Measurements from ENCODE around the gene DUS1L.

DUS1L gene

GRCh38 chr17:82083533-82084359 is 18.1 kb upstream of the DUS1L start:
- Histone ChIP-seq H3K36me3 (ENCODE audit: control insufficient read depth, insufficient read depth, low read length) (peaks cover 20% of the 10 kb centered on the region), H3K27me3 (ENCODE audit: control insufficient read depth, insufficient read depth, low read length) (no peaks in the 10 kb centered on the region), H3K4me1 (ENCODE audit: control insufficient read depth, insufficient read depth, low read length) (no peaks in the 10 kb centered on the region), H3K4me3 (ENCODE audit: low read length) (no peak overlapping the region), H3K9me3 (ENCODE audit: control insufficient read depth, low read length) (no peaks in the 10 kb centered on the region), H3K9ac (ENCODE audit: low read length) (no peak overlapping the region)

- Histone ChIP-seq H3K9ac (ENCODE audit: low read length) (no peak overlapping the region), H3K27me3 (ENCODE audit: control insufficient read depth, insufficient read depth, low read length) (no peaks in the 10 kb centered on the region), H3K36me3 (ENCODE audit: control insufficient read depth, insufficient read depth, low read length) (peaks cover 13% of the 10 kb centered on the region), H3K9me3 (ENCODE audit: control insufficient read depth, low read length) (no peaks in the 10 kb centered on the region), H3K4me1 (ENCODE audit: control insufficient read depth, insufficient read depth, low read length) (no peaks in the 10 kb centered on the region), H3K4me3 (ENCODE audit: low read length) (no peak overlapping the region)
Measured at GRCh38 chr17:82083009-82083408, 17.4 kb upstream of the DUS1L start.

GRCh38 chr17:82082456-82082855 is 16.9 kb upstream of the DUS1L start:
- Histone ChIP-seq H3K27me3 (ENCODE audit: control insufficient read depth, insufficient read depth, low read length) (no peaks in the 10 kb centered on the region), H3K36me3 (ENCODE audit: control insufficient read depth, insufficient read depth, low read length) (peaks cover 8% of the 10 kb centered on the region), H3K4me1 (ENCODE audit: control insufficient read depth, insufficient read depth, low read length) (no peaks in the 10 kb centered on the region), H3K9me3 (ENCODE audit: control insufficient read depth, low read length) (no peaks in the 10 kb centered on the region), H3K4me3 (ENCODE audit: low read length) (no peak overlapping the region), H3K9ac (ENCODE audit: low read length) (no peak overlapping the region)

GRCh38 chr17:82081966-82082365 is 16.4 kb upstream of the DUS1L start:
- H3K9ac ChIP-seq (ENCODE audit: low read length): no peak overlapping the region
- H3K27me3 ChIP-seq (ENCODE audit: control insufficient read depth, insufficient read depth, low read length): no peaks in the 10 kb centered on the region
- H3K9me3 ChIP-seq (ENCODE audit: control insufficient read depth, low read length): no peaks in the 10 kb centered on the region
- no peak overlapping the region for H3K4me3 ChIP-seq (ENCODE audit: low read length)
- H3K36me3 ChIP-seq (ENCODE audit: control insufficient read depth, insufficient read depth, low read length): peaks cover 5% of the 10 kb centered on the region
- H3K4me1 ChIP-seq (ENCODE audit: control insufficient read depth, insufficient read depth, low read length): no peaks in the 10 kb centered on the region

GRCh38 chr17:82081546-82081945 is 15.9 kb upstream of the DUS1L start:
- H3K27me3 ChIP-seq (ENCODE audit: control insufficient read depth, insufficient read depth, low read length): no peaks in the 10 kb centered on the region
- H3K9me3 ChIP-seq (ENCODE audit: control insufficient read depth, low read length): no peaks in the 10 kb centered on the region
- H3K36me3 ChIP-seq (ENCODE audit: control insufficient read depth, insufficient read depth, low read length): peaks cover 5% of the 10 kb centered on the region
- no peak overlapping the region for H3K4me3 ChIP-seq (ENCODE audit: low read length)
- no peaks in the 10 kb centered on the region for H3K4me1 ChIP-seq (ENCODE audit: control insufficient read depth, insufficient read depth, low read length)
- no peak overlapping the region for H3K9ac ChIP-seq (ENCODE audit: low read length)

GRCh38 chr17:82080789-82081464 is 15.3 kb upstream of the DUS1L start:
- Histone ChIP-seq H3K4me1 (ENCODE audit: control insufficient read depth, insufficient read depth, low read length) (no peaks in the 10 kb centered on the region), H3K27me3 (ENCODE audit: control insufficient read depth, insufficient read depth, low read length) (no peaks in the 10 kb centered on the region), H3K36me3 (ENCODE audit: control insufficient read depth, insufficient read depth, low read length) (peaks cover 5% of the 10 kb centered on the region)

GRCh38 chr17:82080048-82080788 is 14.6 kb upstream of the DUS1L start:
- H3K36me3 ChIP-seq (ENCODE audit: control insufficient read depth, insufficient read depth, low read length): peaks cover 5% of the 10 kb centered on the region
- H3K4me3 ChIP-seq (ENCODE audit: low read length): no peak overlapping the region
- H3K9ac ChIP-seq (ENCODE audit: low read length): no peak overlapping the region
- no peaks in the 10 kb centered on the region for H3K9me3 ChIP-seq (ENCODE audit: control insufficient read depth, low read length)
- H3K4me1 ChIP-seq (ENCODE audit: control insufficient read depth, insufficient read depth, low read length): no peaks in the 10 kb centered on the region
- no peaks in the 10 kb centered on the region for H3K27me3 ChIP-seq (ENCODE audit: control insufficient read depth, insufficient read depth, low read length)

More at GRCh38 chr17:82080789-82081464, 15.3 kb upstream of the DUS1L start:
- no peaks in the 10 kb centered on the region for H3K9me3 ChIP-seq (ENCODE audit: control insufficient read depth, low read length)
- H3K4me3 ChIP-seq (ENCODE audit: low read length): no peak overlapping the region
- H3K9ac ChIP-seq (ENCODE audit: low read length): no peak overlapping the region

- H3K4me3 ChIP-seq (ENCODE audit: low read length): no peak overlapping the region
- H3K4me1 ChIP-seq (ENCODE audit: control insufficient read depth, insufficient read depth, low read length): no peaks in the 10 kb centered on the region
- no peaks in the 10 kb centered on the region for H3K9me3 ChIP-seq (ENCODE audit: control insufficient read depth, low read length)
- peaks cover 5% of the 10 kb centered on the region for H3K36me3 ChIP-seq (ENCODE audit: control insufficient read depth, insufficient read depth, low read length)
- no peaks in the 10 kb centered on the region for H3K27me3 ChIP-seq (ENCODE audit: control insufficient read depth, insufficient read depth, low read length)
- no peak overlapping the region for H3K9ac ChIP-seq (ENCODE audit: low read length)
Measured at GRCh38 chr17:82079001-82079677, 13.5 kb upstream of the DUS1L start.

GRCh38 chr17:82078433-82078832 is 12.8 kb upstream of the DUS1L start:
- no peaks in the 10 kb centered on the region for H3K4me1 ChIP-seq (ENCODE audit: control insufficient read depth, insufficient read depth, low read length)
- H3K4me3 ChIP-seq (ENCODE audit: low read length): no peak overlapping the region
- peaks cover 5% of the 10 kb centered on the region for H3K36me3 ChIP-seq (ENCODE audit: control insufficient read depth, insufficient read depth, low read length)
- no peaks in the 10 kb centered on the region for H3K9me3 ChIP-seq (ENCODE audit: control insufficient read depth, low read length)
- H3K27me3 ChIP-seq (ENCODE audit: control insufficient read depth, insufficient read depth, low read length): no peaks in the 10 kb centered on the region
- no peak overlapping the region for H3K9ac ChIP-seq (ENCODE audit: low read length)

GRCh38 chr17:82077617-82078358 is 12.2 kb upstream of the DUS1L start:
- Histone ChIP-seq H3K4me1 (ENCODE audit: control insufficient read depth, insufficient read depth, low read length) (no peaks in the 10 kb centered on the region), H3K4me3 (ENCODE audit: low read length) (no peak overlapping the region), H3K9me3 (ENCODE audit: control insufficient read depth, low read length) (no peaks in the 10 kb centered on the region), H3K36me3 (ENCODE audit: control insufficient read depth, insufficient read depth, low read length) (peaks cover 5% of the 10 kb centered on the region), H3K27me3 (ENCODE audit: control insufficient read depth, insufficient read depth, low read length) (no peaks in the 10 kb centered on the region), H3K9ac (ENCODE audit: low read length) (no peak overlapping the region)
